H9 (cell line): Measurements from ENCODE around the gene CRNKL1. TPM values are rescaled to one million over a fixed set of nuclear protein-coding genes. Genes with fewer than 3 reads are reported as not detected.
"Not testable (repeated sequence)": the region's sequence is repeated elsewhere in the genome, so short reads cannot be mapped to it uniquely, and the experiment has no call there.

ENCODE experiments used
- DNase-seq: peaks from one replicate; pipeline ENCODE4 v3.0.0-alpha.2; 2017
- H2AFZ ChIP-seq: one replicate; pipeline ENCODE4 v1.6.1; 2013; ENCODE audit warnings: mild to moderate bottlenecking, low read length, control low read depth, moderate library complexity
- H2AK5ac ChIP-seq: 2 replicates; pipeline ENCODE4 v1.6.1; 2013; ENCODE audit warnings: low read length, control low read depth, mixed read lengths; ENCODE audit not compliant: insufficient read length
- H2BK120ac ChIP-seq: one replicate; pipeline ENCODE4 v1.6.1; 2013; ENCODE audit warnings: low read depth, mild to moderate bottlenecking, low read length, control low read depth, inconsistent platforms; ENCODE audit not compliant: poor library complexity, severe bottlenecking
- H2BK12ac ChIP-seq: 2 replicates; pipeline ENCODE4 v1.6.1; 2013; ENCODE audit warnings: low read length, control low read depth, mixed read lengths, low read depth; ENCODE audit not compliant: insufficient read length
- H2BK15ac ChIP-seq: 2 replicates; pipeline ENCODE4 v1.6.1; 2013; ENCODE audit warnings: low read depth, low read length, control low read depth
- H2BK20ac ChIP-seq: one replicate; pipeline ENCODE4 v1.6.1; 2013; ENCODE audit warnings: low read depth, mild to moderate bottlenecking, low read length, control low read depth, inconsistent platforms; ENCODE audit not compliant: poor library complexity, severe bottlenecking
- H2BK5ac ChIP-seq: 2 replicates; pipeline ENCODE4 v1.6.1; 2013; ENCODE audit warnings: low read length, control low read depth, mixed read lengths; ENCODE audit not compliant: insufficient read length
- H3K14ac ChIP-seq: 2 replicates; pipeline ENCODE4 v1.6.1; 2013; ENCODE audit warnings: low read length, control low read depth; ENCODE audit not compliant: insufficient read depth
- H3K18ac ChIP-seq: 2 replicates; pipeline ENCODE4 v1.6.1; 2013; ENCODE audit warnings: low read depth, mild to moderate bottlenecking, mixed read lengths, low read length, control low read depth; ENCODE audit not compliant: insufficient read length
- H3K23ac ChIP-seq: 2 replicates; pipeline ENCODE4 v1.6.1; 2013; ENCODE audit warnings: low read length, control low read depth, mixed read lengths, low read depth; ENCODE audit not compliant: insufficient read length
- H3K23me2 ChIP-seq: 2 replicates; pipeline ENCODE4 v1.6.1; 2013; ENCODE audit warnings: low read depth, mild to moderate bottlenecking, mixed read lengths, low read length, control low read depth; ENCODE audit not compliant: insufficient read length, poor library complexity, severe bottlenecking
- H3K27ac ChIP-seq: 2 replicates; pipeline ENCODE4 v1.5.1; 2013; ENCODE audit warnings: low read length, control low read depth, mixed read lengths, low read depth; ENCODE audit not compliant: insufficient read length
- H3K27me3 ChIP-seq: 2 replicates; pipeline ENCODE4 v1.6.1; 2013; ENCODE audit warnings: low read length, control low read depth, inconsistent platforms; ENCODE audit not compliant: insufficient read depth
- H3K4ac ChIP-seq: 2 replicates; pipeline ENCODE4 v1.6.1; 2013; ENCODE audit warnings: low read depth, mild to moderate bottlenecking, control low read depth, inconsistent platforms, low read length, moderate library complexity
- H3K4me1 ChIP-seq: 2 replicates; pipeline ENCODE4 v1.6.1; 2013; ENCODE audit warnings: low read length, control low read depth, inconsistent platforms; ENCODE audit not compliant: insufficient read depth
- H3K4me2 ChIP-seq: 2 replicates; pipeline ENCODE4 v1.6.1; 2013; ENCODE audit warnings: low read length, control low read depth, mixed read lengths; ENCODE audit not compliant: insufficient read length, insufficient read depth
- H3K56ac ChIP-seq: 2 replicates; pipeline ENCODE4 v1.6.1; 2013; ENCODE audit warnings: low read depth, mild to moderate bottlenecking, mixed read lengths, low read length, control low read depth; ENCODE audit not compliant: insufficient read length
- H3K79me1 ChIP-seq: 2 replicates; pipeline ENCODE4 v1.6.1; 2013; ENCODE audit warnings: low read depth, mild to moderate bottlenecking, moderate library complexity, low read length, control low read depth, inconsistent platforms; ENCODE audit not compliant: insufficient read depth, poor library complexity, severe bottlenecking
- H3K79me2 ChIP-seq: 2 replicates; pipeline ENCODE4 v1.6.1; 2013; ENCODE audit warnings: low read length, control low read depth, inconsistent platforms; ENCODE audit not compliant: insufficient read depth
- H3K9ac ChIP-seq: 2 replicates; pipeline ENCODE4 v1.6.1; 2013; ENCODE audit warnings: low read length, control low read depth, mixed read lengths; ENCODE audit not compliant: insufficient read length; ENCODE audit errors: extremely low read depth
- H3K9me3 ChIP-seq: one replicate; pipeline ENCODE4 v1.6.1; 2013; ENCODE audit warnings: low read depth, low read length, inconsistent platforms; ENCODE audit not compliant: control insufficient read depth
- H3T11ph ChIP-seq: one replicate; pipeline ENCODE4 v1.6.1; 2013; ENCODE audit warnings: mild to moderate bottlenecking, low read length, control low read depth, inconsistent platforms
- H4K20me1 ChIP-seq: one replicate; pipeline ENCODE4 v1.6.1; 2013; ENCODE audit not compliant: control insufficient read depth, insufficient read length, insufficient read depth
- H4K5ac ChIP-seq: 2 replicates; pipeline ENCODE4 v1.6.1; 2013; ENCODE audit warnings: low read depth, mild to moderate bottlenecking, mixed read lengths, low read length, control low read depth; ENCODE audit not compliant: insufficient read length
- H4K8ac ChIP-seq: replicated peaks from 2 replicates; pipeline ENCODE4 v1.6.1; 2013; ENCODE audit warnings: low read length, control low read depth, mixed read lengths, low read depth; ENCODE audit not compliant: insufficient read length
- H4K91ac ChIP-seq: 2 replicates; pipeline ENCODE4 v1.6.1; 2013; ENCODE audit warnings: low read depth, mild to moderate bottlenecking, moderate library complexity, mixed read lengths, low read length, control low read depth; ENCODE audit not compliant: insufficient read length
- H3K27ac Mint-ChIP-seq, 3 experiments: 2 replicates in 2 of 3; 3 replicates in 1 of 3; pipeline ENCODE4 v1.8.0; 2020 to 2021; ENCODE audit warnings: mixed read lengths in 3 of 3, mild to moderate bottlenecking in 1 of 3, moderate library complexity in 1 of 3
- H3K27me3 Mint-ChIP-seq: 2 replicates; pipeline ENCODE4 v1.8.0; 2021; ENCODE audit warnings: low read depth, mild to moderate bottlenecking, moderate library complexity, mixed read lengths
- H3K36me3 Mint-ChIP-seq, 3 experiments: 2 replicates in 2 of 3; 3 replicates in 1 of 3; pipeline ENCODE4 v1.8.0; 2020 to 2021; ENCODE audit warnings: low read depth in 3 of 3, mixed read lengths in 3 of 3; ENCODE audit not compliant: insufficient read depth in 1 of 3
- H3K4me1 Mint-ChIP-seq, 2 experiments: 2 replicates each; pipeline ENCODE4 v1.8.0; 2020; ENCODE audit warnings: mixed read lengths in 2 of 2
- H3K4me3 Mint-ChIP-seq, 2 experiments: 2 replicates in 1 of 2; 3 replicates in 1 of 2; pipeline ENCODE4 v1.8.0; 2020 to 2021; ENCODE audit warnings: mild to moderate bottlenecking in 2 of 2, mixed read lengths in 2 of 2, moderate library complexity in 1 of 2
- H3K9me3 Mint-ChIP-seq, 2 experiments: 2 replicates in 1 of 2; 3 replicates in 1 of 2; pipeline ENCODE4 v1.8.0; 2020; ENCODE audit warnings: mild to moderate bottlenecking in 2 of 2, mixed read lengths in 2 of 2, moderate library complexity in 1 of 2
- CTCF ChIP-seq: fragments of 200-600 bp; sonication (generic); conservative IDR thresholded peaks from 3 replicates; pipeline ENCODE4 v1.8.0; 2021; ENCODE audit warnings: antibody characterized with exemption, mild to moderate bottlenecking
- WGBS: extraction: QIAGEN DNeasy Blood & Tissue Kit; methylation state at CpG from one replicate; pipeline ENCODE4 v1.1.7; 2013; ENCODE audit warnings: missing lambda C conversion rate, low lambda C conversion rate, mixed read lengths; ENCODE audit not compliant: insufficient read length; ENCODE audit errors: extremely low coverage; 5-methylcytosine and 5-hydroxymethylcytosine counted together
- total RNA-seq: library from RNA; stranded (reverse); gene quantifications from 2 replicates; pipeline ENCODE4 v1.2.1, GENCODE V29; 2021

Gene CRNKL1
- total RNA-seq, 1 experiment from 2014 or later: 30.2 TPM

GRCh38 chr20:20005342-20005741 is 46.9 kb downstream of the CRNKL1 start:
- Histone ChIP-seq H3K27ac (no peak overlapping the region), H4K20me1 (peaks cover 4% of the 10 kb centered on the region), H4K8ac (no peak overlapping the region), H3K79me1 (no peaks in the 10 kb centered on the region), H3K4ac (no peak overlapping the region), H2AFZ (no peak overlapping the region), H2BK120ac (no peak overlapping the region), H3K56ac (no peak overlapping the region), H2BK5ac (no peak overlapping the region), H3T11ph (no peak overlapping the region), H2BK20ac (no peak overlapping the region), H3K79me2 (no peaks in the 10 kb centered on the region), H2BK15ac (no peak overlapping the region), H3K9me3 (no peaks in the 10 kb centered on the region), H3K4me2 (no peak overlapping the region), H3K4me1 (no peaks in the 10 kb centered on the region), H3K14ac (no peak overlapping the region), H3K23ac (no peak overlapping the region), H3K18ac (no peak overlapping the region), H3K27me3 (no peaks in the 10 kb centered on the region), H3K23me2 (no peaks in the 10 kb centered on the region), H2AK5ac (no peak overlapping the region), H4K91ac (no peak overlapping the region), H4K5ac (no peak overlapping the region), H2BK12ac (no peak overlapping the region), H3K9ac (no peak overlapping the region)
- peaks cover 18% of the 10 kb centered on the region in 2 experiments for H3K4me1 Mint-ChIP-seq
- TF ChIP-seq CTCF: no peak
- H3K27ac Mint-ChIP-seq: no peak overlapping the region
- no peak for DNase-seq
- H3K4me3 Mint-ChIP-seq: no peak overlapping the region
- H3K9me3 Mint-ChIP-seq: no peaks in the 10 kb centered on the region
- peaks cover 1% of the 10 kb centered on the region; the same call in 1 of the 2 replicates for H3K27me3 Mint-ChIP-seq
- WGBS: no CpG with 5 or more reads among the region's 7 CpGs
- no peaks in the 10 kb centered on the region for H3K36me3 Mint-ChIP-seq

- H3K4me1 ChIP-seq, H2AFZ ChIP-seq, H3K9me3 ChIP-seq, H3K56ac ChIP-seq, H3K4me3 Mint-ChIP-seq, H3K79me1 ChIP-seq, H3K23me2 ChIP-seq, H3K23ac ChIP-seq, H3K4me2 ChIP-seq, H3K4ac ChIP-seq, H4K91ac ChIP-seq, H2BK15ac ChIP-seq, H3K27me3 Mint-ChIP-seq, H2AK5ac ChIP-seq, H3K27ac ChIP-seq, H3K27me3 ChIP-seq, H2BK12ac ChIP-seq, H3K79me2 ChIP-seq, H3K9me3 Mint-ChIP-seq, H3K14ac ChIP-seq, H2BK5ac ChIP-seq, H4K8ac ChIP-seq, H4K20me1 ChIP-seq, DNase-seq, H2BK120ac ChIP-seq, H3K36me3 Mint-ChIP-seq, H4K5ac ChIP-seq, H3T11ph ChIP-seq, H2BK20ac ChIP-seq, H3K9ac ChIP-seq, H3K18ac ChIP-seq: not testable (repeated sequence)
- H3K27ac Mint-ChIP-seq: 0 out of 7 replicates have a peak overlapping the region, but pooled peaks of 1 of the 3 experiments have one; percentile 35
- WGBS: no CpG with 5 or more reads among the region's 6 CpGs
- H3K4me1 Mint-ChIP-seq: peaks cover 11 to 12% of the 10 kb centered on the region in 2 experiments
These were observed 48.3 kb downstream of the CRNKL1 start for GRCh38 chr20:20003955-20004322.
